Ureter (tissue), 1 donor: Measurements from ENCODE around the gene ANO2. TPM values are rescaled to one million over a fixed set of nuclear protein-coding genes. Genes with fewer than 3 reads are reported as not detected.
A peak's percentile ranks its signal among the peaks of the same experiment; 100 is the strongest.

Source experiments
- DNase-seq: peaks from one replicate; pipeline ENCODE4 v3.0.0-alpha.2; 2020; ENCODE audit warnings: low spot score
- total RNA-seq: library from RNA; stranded (reverse); gene quantifications from one replicate; pipeline ENCODE4 v1.2.4, GENCODE V29; 2023
- donor health status: DM: yes; HTN: yes; CAD: no.

Gene ANO2
- total RNA-seq, 1 donor from 2014 or later: 4.2 TPM

DNA sequence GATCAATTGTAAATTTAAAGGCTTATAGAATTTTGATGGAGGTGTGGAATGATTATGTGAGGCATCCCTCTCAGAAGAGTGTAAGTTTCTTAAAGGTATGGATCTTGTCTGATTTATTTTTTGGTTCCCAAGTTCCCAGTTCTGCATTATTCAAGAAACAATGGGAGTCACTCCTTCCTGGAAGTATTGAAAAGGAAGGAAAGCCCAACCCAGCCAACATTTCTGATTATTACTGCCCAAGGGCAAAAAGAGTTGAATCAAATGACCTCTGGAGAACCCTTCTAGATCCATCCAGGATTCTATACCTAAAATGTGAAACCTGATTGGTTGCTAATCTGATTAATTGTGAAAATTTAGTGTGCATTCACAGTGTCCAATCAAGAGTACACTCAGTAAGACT lies 166.2 kb downstream of the ANO2 start:
- no peak for DNase-seq

DNA sequence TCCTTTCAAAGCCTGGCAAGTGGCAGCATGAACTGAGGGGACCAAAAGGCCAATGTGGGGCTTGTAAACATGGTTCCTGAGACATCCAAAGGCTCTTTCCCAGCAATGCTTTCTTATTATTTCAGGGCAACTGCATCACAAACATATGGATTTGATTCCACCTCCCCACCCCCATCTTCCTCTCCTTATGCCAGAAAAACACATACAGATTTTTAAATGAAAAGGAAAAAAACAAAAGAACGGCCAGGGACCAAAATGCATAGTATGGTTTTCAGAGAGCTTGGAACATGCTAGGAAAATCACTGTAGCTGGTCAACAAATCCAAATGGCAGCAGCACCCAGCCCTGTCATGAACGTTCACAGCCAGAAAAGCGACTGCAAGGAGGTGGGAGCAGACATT lies 167.6 kb downstream of the ANO2 start:
- peak; percentile 10 for DNase-seq

DNA sequence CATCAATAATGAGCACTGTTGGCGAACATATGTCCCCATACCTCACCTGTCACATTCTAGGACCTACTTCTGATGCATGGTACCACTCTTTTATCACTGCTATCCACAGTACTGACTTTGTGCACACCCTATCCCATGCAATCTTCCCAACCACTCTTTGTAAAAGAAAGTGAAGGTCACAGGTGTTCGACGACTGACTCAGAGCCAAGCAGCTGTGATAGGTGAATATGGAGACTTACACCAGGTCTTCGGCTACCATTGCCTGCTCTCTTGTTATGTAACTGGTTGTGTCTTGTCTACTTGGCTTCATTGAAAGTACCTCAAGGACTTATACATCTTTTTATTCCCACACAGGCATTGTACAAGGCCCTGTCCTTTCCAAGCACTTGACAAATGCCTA lies 169.0 kb downstream of the ANO2 start:
- DNase-seq: no peak

DNA sequence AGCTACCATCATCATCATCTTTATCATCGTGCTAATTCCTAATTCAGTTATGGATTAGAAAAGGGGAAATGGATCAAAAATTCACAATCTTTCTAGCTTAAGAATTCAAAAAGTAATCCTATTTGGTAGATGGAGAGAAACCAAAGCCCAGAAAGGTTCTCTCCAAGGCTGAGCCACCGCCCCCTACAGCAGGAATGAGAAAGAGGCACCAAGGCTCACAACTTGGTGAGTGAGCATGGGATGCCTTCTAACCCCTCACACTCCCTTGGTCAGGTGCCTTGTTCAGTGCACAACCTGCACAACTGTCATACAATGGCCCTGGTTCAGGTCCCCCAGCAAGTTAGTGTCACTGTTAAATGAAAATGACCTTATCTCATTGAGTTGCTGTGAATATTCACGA lies 171.5 kb downstream of the ANO2 start:
- DNase-seq: no peak

DNA sequence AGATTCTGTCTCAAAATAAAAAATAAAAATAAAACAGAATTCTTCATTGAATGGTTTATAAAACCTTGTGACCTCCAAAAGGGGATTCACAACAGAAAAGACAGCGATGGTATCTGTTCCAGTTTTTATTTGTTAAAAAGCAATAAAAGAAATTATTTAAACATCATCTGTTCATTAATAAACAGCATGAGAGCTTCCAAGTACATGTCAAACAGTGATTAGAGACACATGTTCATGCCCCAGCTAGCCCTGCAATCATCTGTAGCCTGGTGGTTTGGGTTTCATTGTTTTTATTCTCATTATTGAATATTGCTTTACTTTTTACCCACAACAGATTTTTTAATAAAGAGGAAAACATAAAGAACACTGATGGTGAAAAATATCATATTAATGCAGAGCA lies 173.3 kb downstream of the ANO2 start:
- no peak for DNase-seq

DNA sequence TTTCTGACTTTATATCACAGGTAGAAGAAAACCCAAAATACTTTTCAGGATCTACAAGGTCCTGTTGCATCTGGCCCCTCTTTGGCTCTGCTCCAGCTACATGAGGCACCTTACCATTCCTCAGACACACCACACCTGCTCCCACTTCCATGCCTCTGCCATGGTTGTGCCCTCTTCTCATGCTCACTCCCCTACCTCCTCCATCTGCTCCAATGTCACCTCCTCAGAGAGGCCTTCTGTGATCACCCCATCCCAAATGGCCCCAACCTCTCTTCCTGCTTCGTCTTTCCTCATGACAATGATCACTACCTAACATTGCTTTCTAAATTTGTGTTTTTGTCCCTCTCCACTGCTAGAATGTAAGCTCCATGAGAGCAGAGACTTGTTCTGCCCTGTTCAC lies 174.3 kb downstream of the ANO2 start:
- DNase-seq: no peak

DNA sequence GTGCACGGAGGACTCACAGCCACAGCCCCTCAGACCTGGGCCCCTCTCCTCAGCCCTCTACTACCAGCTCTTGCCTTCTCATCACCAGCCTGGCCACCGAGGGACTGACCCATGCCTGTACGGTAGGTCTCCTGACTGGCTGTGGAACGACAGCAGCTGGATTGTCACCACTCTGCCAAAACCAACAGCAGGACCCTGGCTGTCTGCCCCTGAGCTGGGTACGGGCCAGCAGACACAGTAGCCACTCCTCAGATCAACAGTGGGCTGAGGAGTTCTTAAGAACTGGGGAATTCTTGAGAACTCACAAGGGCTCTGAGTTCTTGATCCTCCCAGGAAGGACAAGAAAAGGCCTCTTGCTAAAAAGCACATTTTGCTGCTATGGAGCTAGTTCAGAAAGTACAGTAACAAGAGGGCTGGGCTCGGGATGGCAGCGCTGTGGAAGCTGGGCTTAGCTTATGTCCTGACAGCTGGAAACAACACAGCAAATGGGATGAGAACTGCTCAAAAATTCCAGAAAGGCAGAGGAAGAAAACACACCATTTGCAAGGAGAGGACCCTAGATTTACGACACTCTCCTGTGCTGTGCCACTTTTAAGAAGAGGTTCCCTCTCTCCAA lies 176.4 kb downstream of the ANO2 start:
- DNase-seq: no peak

DNA sequence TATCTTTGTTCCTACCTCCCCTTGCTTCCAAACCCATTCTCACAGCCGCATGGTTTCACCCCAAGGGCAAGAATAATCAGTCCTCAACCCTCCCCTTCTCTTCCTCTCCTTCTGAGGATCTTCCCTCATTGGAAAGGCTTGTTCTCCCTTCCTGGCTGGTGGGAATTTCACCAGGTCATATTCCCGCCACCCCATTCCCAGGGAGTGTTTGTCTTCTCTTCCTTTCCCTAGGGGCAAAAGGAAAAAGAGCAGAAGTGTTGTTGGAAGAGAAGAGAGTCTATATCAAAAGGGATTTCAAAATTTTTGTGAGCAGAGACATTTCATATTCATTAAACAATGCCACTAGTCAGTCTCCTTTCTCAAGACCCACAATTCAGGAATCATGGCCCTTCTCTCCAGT lies 176.9 kb downstream of the ANO2 start:
- no peak for DNase-seq

DNA sequence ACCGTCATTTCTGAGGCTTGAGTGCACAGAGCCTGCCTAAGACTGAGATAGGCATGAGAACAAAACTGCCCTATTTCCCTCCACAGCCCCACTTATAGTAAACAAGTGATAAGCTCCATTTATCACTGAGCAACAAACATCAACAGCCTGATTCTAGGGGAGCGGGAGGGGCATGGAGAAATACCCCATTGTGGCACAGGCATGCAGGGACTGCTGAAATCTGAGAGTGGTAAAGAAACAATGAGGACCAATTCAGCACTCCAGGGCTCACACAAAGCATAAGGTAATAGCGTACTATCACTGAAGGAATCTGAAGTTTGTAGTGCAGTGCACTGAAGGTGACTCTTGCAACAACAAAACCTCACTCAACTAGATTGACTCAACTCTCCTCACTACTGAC lies 186.7 kb downstream of the ANO2 start:
- no peak for DNase-seq

DNA sequence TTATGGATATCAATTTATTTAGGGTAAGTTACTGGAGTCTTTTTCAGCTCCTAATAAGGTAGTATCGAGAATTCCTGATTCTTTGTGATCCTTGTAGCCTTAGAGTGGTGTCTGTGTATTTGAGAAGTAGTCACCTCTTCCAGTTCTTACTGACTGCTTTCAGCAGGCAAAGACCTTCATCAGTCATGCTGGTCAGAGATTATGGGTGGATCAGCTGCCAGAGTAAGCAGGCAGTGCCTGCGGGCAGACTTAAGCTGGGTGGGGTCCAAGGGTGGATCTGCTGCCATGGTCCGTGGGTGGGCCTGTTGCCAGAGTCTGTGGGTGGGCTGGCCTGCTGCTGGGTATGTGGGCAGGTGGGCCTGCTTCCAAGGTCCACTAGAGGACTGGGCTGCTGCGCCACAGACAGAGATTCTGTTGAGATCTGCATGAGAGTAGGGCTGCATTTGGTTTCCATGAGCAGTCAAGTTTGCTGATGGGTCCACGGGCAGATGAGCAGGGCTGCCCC lies 188.7 kb downstream of the ANO2 start:
- DNase-seq: no peak

DNA sequence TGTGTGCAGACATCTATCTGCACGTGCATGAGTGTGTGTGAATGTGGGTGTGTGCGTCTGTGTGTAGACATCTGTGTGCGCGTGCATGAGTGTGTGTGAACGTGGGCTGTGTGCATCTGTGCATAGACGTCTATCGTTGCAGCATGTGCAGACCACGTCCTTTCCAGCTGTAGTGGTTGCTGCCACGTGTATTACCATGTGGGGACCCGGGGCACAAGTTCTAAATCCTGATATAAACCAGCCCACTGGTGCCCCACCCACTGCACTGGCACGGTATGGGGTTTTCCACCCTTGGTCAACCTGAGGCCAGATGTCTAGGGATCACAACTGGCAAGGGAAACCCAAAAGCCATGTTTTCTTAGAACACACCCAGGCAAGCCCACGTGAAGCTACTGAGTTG lies 197.0 kb downstream of the ANO2 start:
- no peak for DNase-seq

DNA sequence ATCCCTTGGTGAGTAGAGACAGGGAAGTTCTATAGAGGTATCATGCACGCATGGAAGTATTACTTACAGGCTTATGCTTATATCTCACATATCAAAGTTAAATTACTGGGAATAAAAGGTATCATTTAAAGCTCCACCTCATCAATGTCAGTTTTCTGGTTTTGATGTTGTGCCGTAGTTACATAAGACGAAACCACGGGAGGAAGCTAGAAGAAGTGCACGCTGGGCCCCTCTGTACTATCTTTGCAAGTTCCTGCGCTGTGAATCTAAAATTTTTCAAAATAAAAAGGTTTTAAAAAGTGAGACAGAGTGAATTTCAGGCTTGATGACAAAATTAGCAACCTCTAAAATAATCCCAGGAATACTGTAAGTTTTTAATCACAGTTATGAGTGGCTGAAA lies 198.1 kb downstream of the ANO2 start:
- no peak for DNase-seq

DNA sequence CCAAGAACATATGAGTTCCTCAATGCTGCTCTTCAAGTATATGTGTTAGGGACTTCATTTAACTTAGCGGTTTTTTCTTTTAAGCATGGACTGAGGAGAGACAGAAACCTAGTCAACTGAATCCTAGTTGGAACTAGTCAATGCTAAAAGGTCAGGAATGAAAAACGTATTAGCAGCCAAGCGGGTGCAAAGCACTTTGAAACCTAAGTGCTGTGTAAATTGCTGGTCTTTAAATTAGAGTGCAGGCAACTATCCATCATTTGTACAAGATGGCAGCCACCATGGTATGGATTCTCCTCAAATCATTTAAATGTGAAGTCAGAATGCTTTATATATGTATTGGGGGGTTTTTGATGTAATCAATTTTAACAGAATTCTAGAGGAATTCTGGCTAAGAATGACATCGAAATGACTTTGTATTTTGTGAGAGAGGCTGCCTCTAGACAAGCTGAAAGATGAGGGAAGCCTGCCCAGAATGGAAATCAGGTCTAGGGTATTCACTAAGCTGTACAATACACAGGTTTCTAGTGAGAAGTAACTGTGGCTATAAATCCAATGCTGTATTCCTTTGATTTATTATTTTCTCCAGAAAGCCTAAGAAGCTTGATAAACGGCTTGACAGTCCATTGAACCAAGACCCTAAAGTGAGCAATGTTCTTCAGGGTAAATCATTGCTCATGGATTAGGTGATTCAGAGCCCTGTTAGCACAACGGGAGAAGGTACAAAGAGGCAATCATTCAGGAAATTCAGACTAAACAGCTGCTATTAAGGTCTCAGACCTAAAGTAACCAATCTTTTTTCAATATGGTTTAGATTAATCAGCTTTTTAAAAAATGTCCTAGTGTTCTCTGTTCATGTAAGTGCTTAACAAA lies 198.8 kb downstream of the ANO2 start:
- DNase-seq: no peak

DNA sequence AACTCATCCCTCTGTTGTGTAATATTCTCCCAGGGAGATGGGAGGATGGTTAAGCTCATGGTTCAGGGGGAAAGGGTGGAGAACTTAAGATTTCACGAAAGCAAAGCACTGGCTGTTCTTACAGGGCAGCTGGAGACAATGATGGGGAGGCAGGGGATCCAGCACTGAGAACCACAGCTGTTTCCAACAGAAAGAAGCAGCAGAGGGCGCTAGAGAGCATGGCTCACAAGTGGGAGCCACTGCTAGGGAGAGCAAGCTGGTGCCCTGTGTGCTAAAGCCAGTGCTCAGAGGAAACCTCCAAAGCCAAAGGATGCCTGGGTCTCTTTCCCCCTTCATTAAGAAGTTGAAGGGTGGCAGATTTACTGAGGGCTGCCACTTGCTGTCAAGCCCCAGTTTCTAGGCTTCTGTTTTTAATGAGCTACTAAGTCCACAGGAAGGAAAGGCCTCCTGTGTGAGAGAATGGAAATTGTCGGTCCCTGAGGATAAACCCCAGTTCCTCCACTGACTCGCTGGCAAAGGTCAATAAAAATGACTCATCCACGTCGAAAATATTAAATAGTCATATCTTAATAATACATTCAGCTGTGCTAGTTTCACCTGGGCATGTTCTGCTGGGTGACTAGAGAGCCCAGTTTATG lies 199.7 kb downstream of the ANO2 start:
- peak; percentile 66 for DNase-seq

DNA sequence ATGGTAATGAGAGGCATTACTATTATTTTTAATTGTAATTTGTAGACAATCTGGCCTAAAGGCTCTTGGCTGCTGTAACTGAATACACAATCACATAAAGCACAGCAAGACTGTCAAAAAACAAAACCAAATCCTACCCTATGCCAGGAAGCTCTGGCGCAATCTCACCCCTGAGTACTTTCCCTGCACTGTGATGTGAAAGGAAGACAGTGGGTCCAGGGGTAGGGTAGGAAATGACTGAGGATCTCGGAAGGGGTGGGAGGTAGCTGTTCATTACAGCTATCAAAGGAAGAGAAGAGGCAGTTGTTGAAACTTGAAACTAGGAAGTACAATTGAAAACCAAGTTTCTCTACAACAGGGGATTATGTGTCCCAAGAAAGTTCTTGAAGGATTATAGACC lies 202.8 kb downstream of the ANO2 start:
- DNase-seq: no peak

DNA sequence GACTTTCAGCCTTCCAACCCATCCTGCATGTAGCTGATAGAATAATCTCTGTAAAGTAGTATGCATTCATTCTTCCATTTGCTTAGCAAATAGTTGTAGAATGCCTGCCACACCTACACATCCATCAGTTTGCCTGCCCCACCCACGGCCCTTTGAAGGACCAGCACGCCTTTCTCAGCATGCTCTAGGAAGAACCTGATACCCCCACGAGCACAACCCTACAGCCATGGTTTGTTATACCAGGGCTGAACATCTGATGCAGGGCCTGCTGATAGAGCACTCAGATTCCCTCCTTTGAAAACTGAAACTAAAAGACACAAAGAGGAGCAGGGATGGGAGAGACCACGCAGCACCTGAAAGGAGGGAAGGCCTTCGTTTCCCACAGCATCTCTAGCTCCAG lies 205.1 kb downstream of the ANO2 start:
- DNase-seq: no peak

DNA sequence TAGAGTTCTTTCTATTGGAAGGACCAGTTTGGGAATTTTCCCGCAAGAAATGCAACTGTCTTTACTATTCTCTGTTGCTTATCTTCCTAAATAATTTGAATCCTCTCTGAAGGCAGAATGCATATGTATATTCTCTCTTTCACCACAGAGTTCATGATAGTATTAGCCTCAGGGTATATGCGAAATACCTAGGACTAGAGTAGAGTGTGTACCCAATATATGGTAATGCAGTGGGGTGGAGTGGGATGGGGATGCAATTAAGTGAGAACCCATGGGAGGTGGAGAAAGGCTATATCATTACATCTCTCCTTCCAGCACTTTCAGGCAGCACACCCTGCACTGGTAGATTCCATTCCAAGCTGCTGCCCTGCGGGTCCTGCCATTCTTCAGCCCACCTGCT lies 207.3 kb downstream of the ANO2 start:
- DNase-seq: no peak

DNA sequence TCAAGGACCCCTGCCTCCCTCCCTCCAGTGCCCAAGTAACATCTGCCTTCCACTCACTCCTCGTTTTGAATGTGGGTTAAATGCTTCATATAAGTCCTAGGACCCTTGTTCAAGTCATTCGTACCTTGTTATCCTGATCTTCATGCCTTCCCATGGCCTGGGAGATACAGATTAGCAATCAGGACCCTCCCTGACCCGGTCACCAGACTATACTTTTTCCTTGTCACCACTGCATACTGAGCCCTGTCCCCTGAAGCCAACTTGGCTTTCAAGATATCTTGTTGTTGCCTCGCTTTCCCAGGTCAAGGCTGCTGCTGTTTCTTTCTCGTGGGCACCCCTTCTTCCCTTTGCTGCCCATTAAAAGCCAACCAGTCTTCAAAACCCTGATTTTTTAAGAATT lies 208.5 kb downstream of the ANO2 start:
- DNase-seq: no peak

DNA sequence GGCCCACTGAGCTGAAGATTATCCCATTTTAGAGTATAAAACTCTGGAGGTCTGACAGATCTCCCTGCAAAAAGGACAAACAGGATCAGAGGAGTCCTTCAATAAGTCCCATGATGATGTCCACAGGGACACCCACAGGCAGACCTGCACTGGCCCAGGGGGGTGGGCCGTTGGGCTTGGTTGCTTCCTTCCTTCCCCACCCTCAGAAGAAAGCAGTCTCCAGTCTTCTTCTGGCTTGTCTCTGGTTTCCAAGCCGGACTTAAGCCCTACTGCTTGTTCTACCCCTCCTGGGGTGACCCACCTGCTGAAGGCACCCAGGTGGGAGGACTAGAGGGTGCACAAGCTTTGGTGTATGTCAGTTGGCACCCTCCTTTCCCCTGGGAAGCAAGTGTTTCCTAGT lies 209.0 kb downstream of the ANO2 start:
- no peak for DNase-seq

DNA sequence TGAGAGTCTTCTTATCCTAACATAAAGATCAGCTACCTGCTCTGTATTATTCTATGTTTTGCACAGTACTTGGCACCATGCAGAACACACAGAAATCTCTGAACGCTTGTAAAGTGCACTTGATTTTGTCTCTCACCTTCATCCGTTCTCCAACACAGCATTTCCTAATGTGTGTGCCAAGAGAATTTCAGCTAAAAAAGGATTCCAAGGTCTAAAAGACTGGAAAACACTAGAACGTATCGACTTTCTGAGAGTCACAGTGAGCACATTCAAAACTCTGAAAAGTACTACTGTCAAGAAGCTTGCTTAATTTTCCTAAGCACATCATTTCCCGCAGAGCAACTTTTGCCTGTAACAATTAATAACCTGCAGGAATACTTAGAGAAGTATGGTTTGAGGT lies 211.1 kb downstream of the ANO2 start:
- DNase-seq: no peak

DNA sequence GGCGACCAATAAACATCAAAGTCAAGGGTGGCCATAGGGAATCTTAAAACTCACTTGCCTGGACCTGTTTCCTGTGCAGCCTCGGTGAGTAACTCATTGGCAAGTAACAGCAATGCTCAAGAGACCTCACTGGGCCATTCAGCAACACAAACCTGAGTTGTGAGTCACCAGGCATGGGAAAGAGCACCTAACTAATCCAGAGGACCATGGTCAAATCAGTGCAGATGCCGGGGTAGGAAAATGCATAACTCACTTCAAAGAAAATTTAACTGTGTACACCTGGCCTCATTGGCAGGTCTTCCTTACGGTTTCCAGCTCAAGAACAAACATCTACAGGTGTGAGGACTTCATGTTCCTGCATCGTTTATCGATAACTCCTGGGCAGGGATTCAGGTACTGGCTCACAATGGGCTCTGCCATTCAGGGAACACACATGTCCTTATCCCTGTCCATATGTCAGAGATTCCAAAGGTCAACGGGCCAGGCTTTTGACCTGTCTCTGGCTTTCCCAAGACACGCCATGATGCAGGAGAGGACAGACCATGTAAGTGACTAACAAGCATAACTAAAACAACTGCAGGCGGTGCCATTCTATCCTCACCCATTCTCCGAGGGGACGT lies 211.8 kb downstream of the ANO2 start:
- DNase-seq: no peak

DNA sequence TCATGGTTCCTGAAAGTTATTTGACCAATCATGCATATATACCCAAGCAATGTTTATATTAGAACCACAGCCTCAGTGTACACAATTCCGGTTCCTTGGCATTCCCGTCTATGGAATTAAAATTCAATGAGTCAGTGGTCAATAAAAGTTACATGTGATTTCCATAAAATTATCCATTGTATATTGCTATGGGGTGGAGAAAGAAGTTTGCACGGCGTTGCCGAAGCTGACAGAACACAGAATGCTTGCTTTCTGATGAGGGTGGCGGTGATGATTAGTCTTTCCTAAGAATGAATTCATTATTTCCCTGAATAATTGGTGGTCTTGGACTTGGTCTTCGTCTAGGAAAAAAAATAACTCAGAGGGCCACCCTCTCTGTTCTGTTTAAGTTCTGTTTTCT lies 214.1 kb downstream of the ANO2 start:
- no peak for DNase-seq
